Endothelial cell of umbilical vein (primary cell): Measurements from ENCODE around the gene CREB3L2. TPM values are rescaled to one million over a fixed set of nuclear protein-coding genes. Genes with fewer than 3 reads are reported as not detected.
A peak's percentile ranks its signal among the peaks of the same experiment; 100 is the strongest.

ENCODE experiments used
- BruUV-seq: library from RNA; stranded (reverse); fragments of 400-500 nt; replicated peaks from 2 replicates; lab custom pipeline; 2021; lab: Mats Ljungman, UMichigan
- CTCF ChIA-PET: fragments of 300-600, 350-600 bp; sonication (Branson Sonifier 250); formaldehyde crosslinking; loops from one replicate; lab custom pipeline; 2021; ENCODE audit warnings: antibody characterized with exemption, inconsistent platforms; lab: Charles Lee
- POLR2A ChIA-PET: fragments of 300-600, 350-600 bp; sonication (Branson Sonifier 250); formaldehyde crosslinking; loops from one replicate; lab custom pipeline; 2021; ENCODE audit warnings: antibody characterized with exemption, inconsistent platforms; lab: Charles Lee
- DNase-seq: peaks from one replicate; pipeline ENCODE4 v3.0.0-alpha.2; 2011; ENCODE audit warnings: low read depth, low spot score
- FAIRE-seq: peaks from 2 replicates; lab custom pipeline; 2011; peaks lifted over from hg19 to GRCh38; lab: Jason Lieb, UNC
- H2AFZ ChIP-seq: 2 replicates; pipeline ENCODE4 v1.6.0; 2012; ENCODE audit warnings: low read depth, low read length, control low read depth, inconsistent platforms
- H3K27ac ChIP-seq: 2 replicates; pipeline ENCODE4 v1.5.1; 2011; ENCODE audit warnings: low read depth, mild to moderate bottlenecking, control low read depth, low read length, moderate library complexity; ENCODE audit not compliant: insufficient read depth
- H3K27me3 ChIP-seq, 2 experiments: 2 replicates each; pipeline versions ENCODE4 v1.6.0 to v1.6.1; 2011; ENCODE audit warnings: low read length in 2 of 2, mixed read lengths in 1 of 2; ENCODE audit not compliant: control insufficient read depth in 2 of 2, insufficient read depth in 2 of 2
- H3K36me3 ChIP-seq, 2 experiments: 2 replicates in 1 of 2; 3 replicates in 1 of 2; pipeline ENCODE4 v1.5.1; 2011; ENCODE audit warnings: low read length in 2 of 2, mild to moderate bottlenecking in 1 of 2, moderate library complexity in 1 of 2; ENCODE audit not compliant: control insufficient read depth in 2 of 2, insufficient read depth in 2 of 2; ENCODE audit errors: extremely low read depth in 1 of 2
- H3K4me1 ChIP-seq: 3 replicates; pipeline ENCODE4 v1.5.1; 2011; ENCODE audit warnings: mild to moderate bottlenecking, low read length; ENCODE audit not compliant: control insufficient read depth, insufficient read depth; ENCODE audit errors: extremely low read depth
- H3K4me2 ChIP-seq: 2 replicates; pipeline ENCODE4 v1.6.1; 2011; ENCODE audit warnings: low read length, control low read depth, mixed read lengths; ENCODE audit not compliant: insufficient read depth
- H3K4me3 ChIP-seq, 3 experiments: fragments of 200-600 bp in 1 of 3; sonication (generic), shearing (Covaris generic) in 1 of 3; replicated peaks in 1 of 3; 2 replicates each; pipeline ENCODE4 v1.5.1; 2011 to 2016; ENCODE audit warnings: control low read depth in 3 of 3, low read length in 3 of 3, mild to moderate bottlenecking in 2 of 3, inconsistent platforms in 1 of 3, low read depth in 1 of 3, moderate library complexity in 1 of 3; ENCODE audit not compliant: insufficient read depth in 1 of 3
- H3K79me2 ChIP-seq: 2 replicates; pipeline ENCODE4 v1.6.0; 2012; ENCODE audit warnings: low read length, inconsistent platforms; ENCODE audit not compliant: control insufficient read depth, insufficient read depth
- H3K9ac ChIP-seq: replicated peaks from 2 replicates; pipeline ENCODE3; 2011; ENCODE audit warnings: low read length, control low read depth; ENCODE audit not compliant: insufficient read depth; ENCODE audit errors: extremely low read depth
- H3K9me1 ChIP-seq: replicated peaks from 3 replicates; pipeline ENCODE4 v1.6.0; 2011; ENCODE audit warnings: mild to moderate bottlenecking, low read length; ENCODE audit not compliant: control insufficient read depth, insufficient read depth; ENCODE audit errors: extremely low read depth
- H3K9me3 ChIP-seq: replicated peaks from 2 replicates; pipeline ENCODE4 v1.5.1; 2012; ENCODE audit warnings: low read length, inconsistent platforms; ENCODE audit not compliant: control insufficient read depth, insufficient read depth
- H4K20me1 ChIP-seq: replicated peaks from 2 replicates; pipeline ENCODE3; 2011; ENCODE audit warnings: mild to moderate bottlenecking, low read length; ENCODE audit not compliant: control insufficient read depth, insufficient read depth; ENCODE audit errors: extremely low read depth
- CTCF ChIP-seq, 2 donors: IDR thresholded peaks; 1 replicate in 1 of 2; 2 replicates in 1 of 2; pipeline ENCODE4 v1.5.1; 2011; ENCODE audit warnings: low read length in 2 of 2, mild to moderate bottlenecking in 2 of 2, moderate library complexity in 2 of 2, control low read depth in 1 of 2, inconsistent platforms in 1 of 2, low read depth in 1 of 2; ENCODE audit not compliant: insufficient read depth in 1 of 2; ENCODE audit errors: extremely low read depth in 1 of 2
- FOS ChIP-seq: IDR thresholded peaks from 2 replicates; pipeline ENCODE4 v1.6.1; 2011; ENCODE audit warnings: mild to moderate bottlenecking, low read length, moderate library complexity, borderline replicate concordance; ENCODE audit not compliant: insufficient read depth
- JUN ChIP-seq: IDR thresholded peaks from 2 replicates; pipeline ENCODE4 v1.6.1; 2011; ENCODE audit warnings: borderline replicate concordance, low read depth; ENCODE audit not compliant: insufficient read length, insufficient read depth
- dilution Hi-C: fragments of 300-500 bp; cut with MboI; formaldehyde crosslinking; loops from one replicate; pipeline ENCODE4 v1.15.0; 2019; ENCODE audit warnings: low sequenced_read_pairs; ENCODE audit not compliant: extremely low pct_ligation_motif_present
- intact Hi-C: fragments of 100-400 bp; cut with micrococcal nuclease; formaldehyde crosslinking; loops from one replicate; pipeline ENCODE4 v1.10.0; 2022
- polyA plus RNA-seq, 4 experiments: library from polyadenylated mRNA; depleted of rRNA in 3 of 4; stranded (reverse) in 3 of 4; unstranded in 1 of 4; fragments of >200 nt; gene quantifications; 2 replicates each; pipeline versions ENCODE4 v1.2.1 to v1.2.3, GENCODE V29; 2011 to 2012; ENCODE audit warnings: missing spikeins in 1 of 4
- total RNA-seq: library from RNA; stranded (reverse); gene quantifications from 2 replicates; pipeline ENCODE4 v1.2.3, GENCODE V29; 2021

Gene CREB3L2
- total and polyA plus RNA-seq, 2 donors (not counting 3 experiments of a cell fraction or from before 2014, with no cell fraction given) = 32.1 to 93.4 TPM

- Histone ChIP-seq H3K4me3 (no peak overlapping the region), H3K9me3 (no peaks in the 10 kb centered on the region), H3K4me2 (peak overlapping the region; percentile 36), H3K9ac (no peak overlapping the region), H3K27me3 (no peaks in the 10 kb centered on the region), H4K20me1 (no peaks in the 10 kb centered on the region), H2AFZ (no peak overlapping the region), H3K36me3 (no peaks in the 10 kb centered on the region), H3K4me1 (peaks cover 54% of the 10 kb centered on the region), H3K9me1 (no peaks in the 10 kb centered on the region), H3K27ac (peak overlapping the region; percentile 74), H3K79me2 (peaks cover 52% of the 10 kb centered on the region)
- FAIRE-seq = peak; percentile 44
- TF ChIP-seq FOS (no peak), CTCF (IDR thresholded peaks at IDR 0.05; ENCODE audit: extremely low read depth in 1 of 2, insufficient read depth in 1 of 2, low read depth in 1 of 2, low read length in 2 of 2) (no peak), JUN (no peak)
- CTCF ChIA-PET = interaction anchor here (0.8 to 3.5 kb wide), 12 partner anchors 11 to 42 kb away, joined by 3 to 23 read pairs (median 6); partner anchors contain the start of gene CREB3L2
- POLR2A ChIA-PET = interaction anchor here (0.7 to 2.0 kb wide), 4 partner anchors 11 to 35 kb away, joined by 3 to 10 read pairs (median 4); partner anchors contain the start of gene CREB3L2
- dilution Hi-C loops = no loop called here
- intact Hi-C loops = loop anchor here (1.0 to 2.0 kb wide), 4 partner anchors 12 to 36 kb away; partner anchors contain the start of gene CREB3L2
- DNase-seq = no peak
- BruUV-seq = no TSS peak
These were observed 35.2 kb downstream of the CREB3L2 start for GRCh38 chr7:137966641-137967142.
